ENCODE results near the gene MTCH2.

- TF ChIP-seq, protein P1, sequence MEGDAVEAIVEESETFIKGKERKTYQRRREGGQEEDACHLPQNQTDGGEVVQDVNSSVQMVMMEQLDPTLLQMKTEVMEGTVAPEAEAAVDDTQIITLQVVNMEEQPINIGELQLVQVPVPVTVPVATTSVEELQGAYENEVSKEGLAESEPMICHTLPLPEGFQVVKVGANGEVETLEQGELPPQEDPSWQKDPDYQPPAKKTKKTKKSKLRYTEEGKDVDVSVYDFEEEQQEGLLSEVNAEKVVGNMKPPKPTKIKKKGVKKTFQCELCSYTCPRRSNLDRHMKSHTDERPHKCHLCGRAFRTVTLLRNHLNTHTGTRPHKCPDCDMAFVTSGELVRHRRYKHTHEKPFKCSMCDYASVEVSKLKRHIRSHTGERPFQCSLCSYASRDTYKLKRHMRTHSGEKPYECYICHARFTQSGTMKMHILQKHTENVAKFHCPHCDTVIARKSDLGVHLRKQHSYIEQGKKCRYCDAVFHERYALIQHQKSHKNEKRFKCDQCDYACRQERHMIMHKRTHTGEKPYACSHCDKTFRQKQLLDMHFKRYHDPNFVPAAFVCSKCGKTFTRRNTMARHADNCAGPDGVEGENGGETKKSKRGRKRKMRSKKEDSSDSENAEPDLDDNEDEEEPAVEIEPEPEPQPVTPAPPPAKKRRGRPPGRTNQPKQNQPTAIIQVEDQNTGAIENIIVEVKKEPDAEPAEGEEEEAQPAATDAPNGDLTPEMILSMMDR (IDR thresholded peaks at IDR 0.05) = no peak
- TF ChIP-seq USF1 (CRISPR knock-in tag; IDR thresholded peaks at IDR 0.05) = no peak
- TF ChIP-seq, protein P2, sequence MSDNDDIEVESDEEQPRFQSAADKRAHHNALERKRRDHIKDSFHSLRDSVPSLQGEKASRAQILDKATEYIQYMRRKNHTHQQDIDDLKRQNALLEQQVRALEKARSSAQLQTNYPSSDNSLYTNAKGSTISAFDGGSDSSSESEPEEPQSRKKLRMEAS (CRISPR knock-in tag; IDR thresholded peaks at IDR 0.05) = no peak
- no peak for TF ChIP-seq CREB1 (CRISPR knock-in tag; IDR thresholded peaks at IDR 0.05)
- TF ChIP-seq CREM (CRISPR knock-in tag; IDR thresholded peaks at IDR 0.05) = no peak
- no peak for TF ChIP-seq E2F5 (CRISPR knock-in tag; IDR thresholded peaks at IDR 0.05)
- TF ChIP-seq ZNF317 (CRISPR knock-in tag; IDR thresholded peaks at IDR 0.05; ENCODE audit: borderline replicate concordance, low read depth) = no peak
Measured at GRCh38 chr11:47592970-47593369, 49.4 kb downstream of the MTCH2 start.

Data from WTC11 (cell line).